Ishikawa (cell line): ENCODE measurements around the gene CCL27.

Source experiments
- EP300 ChIP-seq: IDR thresholded peaks from 2 replicates; pipeline ENCODE4 v1.6.1; 2012; ENCODE audit warnings: borderline replicate concordance
- NFIC ChIP-seq: IDR thresholded peaks from 2 replicates; pipeline ENCODE4 v1.6.1; 2012
- RAD21 ChIP-seq: IDR thresholded peaks from 2 replicates; pipeline ENCODE4 v1.6.1; 2012; ENCODE audit warnings: low read depth
- TCF12 ChIP-seq: IDR thresholded peaks from 2 replicates; pipeline ENCODE4 v1.6.1; 2012; ENCODE audit warnings: low read depth
- TEAD4 ChIP-seq: IDR thresholded peaks from 2 replicates; pipeline ENCODE4 v1.6.1; 2012
- TF ChIP-seq, protein P1 (sequence below): IDR thresholded peaks from 2 replicates; pipeline ENCODE4 v1.6.1; 2012
- TF ChIP-seq, protein P2 (sequence below): IDR thresholded peaks from 2 replicates; pipeline ENCODE4 v1.6.1; 2012; ENCODE audit warnings: low read depth, mild to moderate bottlenecking

DNA sequence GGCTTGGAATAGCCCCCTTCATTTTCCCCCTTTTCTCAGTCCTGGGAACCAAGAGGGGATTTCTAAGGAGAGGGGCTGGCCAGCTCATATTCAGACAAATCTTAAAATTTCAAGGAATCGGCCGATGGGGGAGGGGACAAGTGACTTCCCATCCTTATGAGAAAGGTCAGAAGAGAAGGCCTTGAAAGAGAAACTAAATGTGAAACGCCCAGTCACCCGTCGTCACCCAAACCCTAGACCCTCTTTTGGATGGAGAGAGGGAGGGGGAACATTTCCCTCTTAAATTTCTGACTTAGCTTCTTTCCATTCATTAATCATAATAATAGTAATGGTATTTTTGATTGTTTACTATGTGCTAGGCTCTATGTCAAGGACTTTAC, 29.5 kb upstream of the CCL27 start:
- TF ChIP-seq NFIC (no peak), TEAD4 (no peak), RAD21 (no peak), TCF12 (no peak), EP300 (no peak)
- TF ChIP-seq, protein P1, sequence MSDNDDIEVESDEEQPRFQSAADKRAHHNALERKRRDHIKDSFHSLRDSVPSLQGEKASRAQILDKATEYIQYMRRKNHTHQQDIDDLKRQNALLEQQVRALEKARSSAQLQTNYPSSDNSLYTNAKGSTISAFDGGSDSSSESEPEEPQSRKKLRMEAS: no peak
- TF ChIP-seq, protein P2, sequence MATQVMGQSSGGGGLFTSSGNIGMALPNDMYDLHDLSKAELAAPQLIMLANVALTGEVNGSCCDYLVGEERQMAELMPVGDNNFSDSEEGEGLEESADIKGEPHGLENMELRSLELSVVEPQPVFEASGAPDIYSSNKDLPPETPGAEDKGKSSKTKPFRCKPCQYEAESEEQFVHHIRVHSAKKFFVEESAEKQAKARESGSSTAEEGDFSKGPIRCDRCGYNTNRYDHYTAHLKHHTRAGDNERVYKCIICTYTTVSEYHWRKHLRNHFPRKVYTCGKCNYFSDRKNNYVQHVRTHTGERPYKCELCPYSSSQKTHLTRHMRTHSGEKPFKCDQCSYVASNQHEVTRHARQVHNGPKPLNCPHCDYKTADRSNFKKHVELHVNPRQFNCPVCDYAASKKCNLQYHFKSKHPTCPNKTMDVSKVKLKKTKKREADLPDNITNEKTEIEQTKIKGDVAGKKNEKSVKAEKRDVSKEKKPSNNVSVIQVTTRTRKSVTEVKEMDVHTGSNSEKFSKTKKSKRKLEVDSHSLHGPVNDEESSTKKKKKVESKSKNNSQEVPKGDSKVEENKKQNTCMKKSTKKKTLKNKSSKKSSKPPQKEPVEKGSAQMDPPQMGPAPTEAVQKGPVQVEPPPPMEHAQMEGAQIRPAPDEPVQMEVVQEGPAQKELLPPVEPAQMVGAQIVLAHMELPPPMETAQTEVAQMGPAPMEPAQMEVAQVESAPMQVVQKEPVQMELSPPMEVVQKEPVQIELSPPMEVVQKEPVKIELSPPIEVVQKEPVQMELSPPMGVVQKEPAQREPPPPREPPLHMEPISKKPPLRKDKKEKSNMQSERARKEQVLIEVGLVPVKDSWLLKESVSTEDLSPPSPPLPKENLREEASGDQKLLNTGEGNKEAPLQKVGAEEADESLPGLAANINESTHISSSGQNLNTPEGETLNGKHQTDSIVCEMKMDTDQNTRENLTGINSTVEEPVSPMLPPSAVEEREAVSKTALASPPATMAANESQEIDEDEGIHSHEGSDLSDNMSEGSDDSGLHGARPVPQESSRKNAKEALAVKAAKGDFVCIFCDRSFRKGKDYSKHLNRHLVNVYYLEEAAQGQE: no peak
